SK-N-SH (cell line): ENCODE measurements around the gene SPATC1L. TPM values are rescaled to one million over a fixed set of nuclear protein-coding genes. Genes with fewer than 3 reads are reported as not detected.
A peak's percentile ranks its signal among the peaks of the same experiment; 100 is the strongest.

Experiments used
- CTCF ChIA-PET: fragments of 300-600, 350-600 bp; formaldehyde crosslinking; extraction: SDS; loops from one replicate; lab custom pipeline; 2021; lab: Yijun Ruan, JAX
- POLR2A ChIA-PET: fragments of 350-600 bp; sonication (Branson Sonifier 250); formaldehyde crosslinking; extraction: SDS; loops from one replicate; lab custom pipeline; 2020; ENCODE audit warnings: antibody characterized with exemption, inconsistent platforms; lab: Yijun Ruan, JAX
- DNase-seq: peaks from one replicate; pipeline ENCODE4 v3.0.0; 2012
- H2AFZ ChIP-seq: fragments of 200-600 bp; sonication (generic); 2 replicates; pipeline ENCODE4 v1.8.1; 2016; ENCODE audit warnings: antibody characterized with exemption, mild to moderate bottlenecking, low read depth
- H3F3A ChIP-seq: fragments of 200-600 bp; sonication (generic); replicated peaks from 2 replicates; pipeline ENCODE3; 2016; ENCODE audit warnings: antibody characterized with exemption, mild to moderate bottlenecking; ENCODE audit not compliant: insufficient read depth
- H3K27ac ChIP-seq, 2 experiments: fragments of 200-500 bp in 1 of 2; fragments of 200-600 bp in 1 of 2; sonication (Bioruptor generic) in 1 of 2; sonication (generic), shearing (Covaris generic) in 1 of 2; 2 replicates each; pipeline versions ENCODE4 v1.5.1 to v1.6.1; 2014 to 2016; ENCODE audit warnings: low read depth in 2 of 2, inconsistent platforms in 1 of 2, low read length in 1 of 2, mild to moderate bottlenecking in 1 of 2, mixed read lengths in 1 of 2
- H3K27me3 ChIP-seq: fragments of 200-600 bp; sonication (generic), shearing (Covaris generic); 2 replicates; pipeline ENCODE4 v1.6.1; 2016; ENCODE audit warnings: mixed run types; ENCODE audit not compliant: insufficient read depth
- H3K36me3 ChIP-seq, 2 experiments: fragments of 200-500 bp in 1 of 2; fragments of 200-600 bp in 1 of 2; sonication (Bioruptor generic) in 1 of 2; sonication (generic) in 1 of 2; replicated peaks in 1 of 2; 2 replicates each; pipeline versions ENCODE3 to v1.5.1; 2014 to 2016; ENCODE audit warnings: low read length in 1 of 2, mild to moderate bottlenecking in 1 of 2; ENCODE audit not compliant: insufficient read depth in 2 of 2, control insufficient read depth in 1 of 2
- H3K4me1 ChIP-seq, 2 experiments: fragments of 200-500 bp in 1 of 2; fragments of 200-600 bp in 1 of 2; sonication (Bioruptor generic) in 1 of 2; sonication (generic), shearing (Covaris generic) in 1 of 2; 2 replicates each; pipeline versions ENCODE4 v1.5.1 to v1.6.1; 2014 to 2016; ENCODE audit warnings: low read depth in 1 of 2, low read length in 1 of 2, mixed run types in 1 of 2; ENCODE audit not compliant: insufficient read depth in 2 of 2, control insufficient read depth in 1 of 2
- H3K4me2 ChIP-seq: fragments of 200-600 bp; sonication (generic), shearing (Covaris generic); 2 replicates; pipeline ENCODE4 v1.6.1; 2017; ENCODE audit warnings: mixed run types
- H3K4me3 ChIP-seq, 2 experiments: fragments of 200-500 bp in 1 of 2; fragments of 200-600 bp in 1 of 2; sonication (Bioruptor generic) in 1 of 2; sonication (generic), shearing (Covaris generic) in 1 of 2; 2 replicates each; pipeline versions ENCODE4 v1.5.1 to v1.8.1; 2014 to 2016; ENCODE audit warnings: low read depth in 2 of 2, inconsistent platforms in 1 of 2, low read length in 1 of 2, mild to moderate bottlenecking in 1 of 2, mixed read lengths in 1 of 2, moderate library complexity in 1 of 2
- H3K79me2 ChIP-seq: fragments of 200-600 bp; sonication (generic); 2 replicates; pipeline ENCODE4 v1.8.1; 2017; ENCODE audit warnings: mild to moderate bottlenecking; ENCODE audit not compliant: insufficient read depth
- H3K9ac ChIP-seq: fragments of 200-600 bp; sonication (generic); 2 replicates; pipeline ENCODE4 v1.6.1; 2017; ENCODE audit warnings: mixed run types
- H3K9me2 ChIP-seq: fragments of 200-600 bp; sonication (generic); 2 replicates; pipeline ENCODE4 v1.6.1; 2017; ENCODE audit warnings: mixed run types
- H3K9me3 ChIP-seq: fragments of 200-600 bp; sonication (generic); 2 replicates; pipeline ENCODE4 v1.6.1; 2017; ENCODE audit warnings: mixed run types, mild to moderate bottlenecking, moderate library complexity
- H4K20me1 ChIP-seq: fragments of 200-600 bp; sonication (generic); 2 replicates; pipeline ENCODE4 v1.6.1; 2017; ENCODE audit warnings: mild to moderate bottlenecking, mixed run types; ENCODE audit not compliant: insufficient read depth
- FOSL2 ChIP-seq: IDR thresholded peaks from 2 replicates; pipeline ENCODE4 v1.4.0; 2012; ENCODE audit warnings: low read depth, mild to moderate bottlenecking, moderate library complexity, borderline replicate concordance
- GABPA ChIP-seq: IDR thresholded peaks from 2 replicates; pipeline ENCODE4 v1.4.0; 2012; ENCODE audit warnings: low read depth, mild to moderate bottlenecking
- GATA2 ChIP-seq: sonication (generic); formaldehyde crosslinking; IDR thresholded peaks from 2 replicates; pipeline ENCODE4 v1.5.0; 2020; ENCODE audit warnings: mild to moderate bottlenecking, missing genetic modification reagents
- JUND ChIP-seq: IDR thresholded peaks from 2 replicates; pipeline ENCODE4 v1.4.0; 2012
- MEF2A ChIP-seq: IDR thresholded peaks from 2 replicates; pipeline ENCODE4 v1.4.0; 2012; ENCODE audit warnings: low read depth, borderline replicate concordance
- MXI1 ChIP-seq: IDR thresholded peaks from 2 replicates; pipeline ENCODE4 v1.6.1; 2012; ENCODE audit warnings: mild to moderate bottlenecking, low read depth, low read length, improper control_type of control experiment
- NRF1 ChIP-seq: IDR thresholded peaks from 2 replicates; pipeline ENCODE4 v1.6.1; 2012; ENCODE audit warnings: low read depth, mild to moderate bottlenecking, low read length
- POLR2AphosphoS5 ChIP-seq: IDR thresholded peaks from 2 replicates; pipeline ENCODE4 v1.6.1; 2012; ENCODE audit warnings: low read depth, low read length
- RAD21 ChIP-seq: IDR thresholded peaks from 2 replicates; pipeline ENCODE4 v1.6.1; 2012; ENCODE audit warnings: mild to moderate bottlenecking, low read length
- TAF1 ChIP-seq: IDR thresholded peaks from 2 replicates; pipeline ENCODE4 v1.6.1; 2012; ENCODE audit warnings: low read depth, mild to moderate bottlenecking, low read length, moderate library complexity, borderline replicate concordance
- WGBS: methylation state at CpG from one replicate; pipeline ENCODE4 v1.1.6; 2017; ENCODE audit warnings: low lambda C conversion rate; 5-methylcytosine and 5-hydroxymethylcytosine counted together
- polyA plus RNA-seq, 3 experiments: library from polyadenylated mRNA; depleted of rRNA; stranded (reverse); fragments of >200 nt; gene quantifications; 2 replicates each; pipeline ENCODE4 v1.2.3, GENCODE V29; 2012
- TF ChIP-seq, protein P1 (sequence below): IDR thresholded peaks from 2 replicates; pipeline ENCODE4 v1.4.0; 2012; ENCODE audit warnings: low read depth, borderline replicate concordance
- TF ChIP-seq, protein P2 (sequence below): fragments of 150-350 bp; IDR thresholded peaks from 2 replicates; pipeline ENCODE4 v1.6.1; 2016; ENCODE audit warnings: mild to moderate bottlenecking, low read depth, low read length
- TF ChIP-seq, protein P3 (sequence below): IDR thresholded peaks from 2 replicates; pipeline ENCODE4 v1.6.1; 2012; ENCODE audit warnings: mild to moderate bottlenecking, low read depth, low read length, moderate library complexity
- TF ChIP-seq, protein P4 (sequence below): IDR thresholded peaks from 2 replicates; pipeline ENCODE4 v1.4.0; 2012; ENCODE audit warnings: low read depth
- TF ChIP-seq, protein P5 (sequence below): IDR thresholded peaks from 2 replicates; pipeline ENCODE4; 2012

The SPATC1L gene
- polyA plus RNA-seq, 1 of the 3 experiments (the other 2 are of a cell fraction): 8.3 TPM

DNA sequence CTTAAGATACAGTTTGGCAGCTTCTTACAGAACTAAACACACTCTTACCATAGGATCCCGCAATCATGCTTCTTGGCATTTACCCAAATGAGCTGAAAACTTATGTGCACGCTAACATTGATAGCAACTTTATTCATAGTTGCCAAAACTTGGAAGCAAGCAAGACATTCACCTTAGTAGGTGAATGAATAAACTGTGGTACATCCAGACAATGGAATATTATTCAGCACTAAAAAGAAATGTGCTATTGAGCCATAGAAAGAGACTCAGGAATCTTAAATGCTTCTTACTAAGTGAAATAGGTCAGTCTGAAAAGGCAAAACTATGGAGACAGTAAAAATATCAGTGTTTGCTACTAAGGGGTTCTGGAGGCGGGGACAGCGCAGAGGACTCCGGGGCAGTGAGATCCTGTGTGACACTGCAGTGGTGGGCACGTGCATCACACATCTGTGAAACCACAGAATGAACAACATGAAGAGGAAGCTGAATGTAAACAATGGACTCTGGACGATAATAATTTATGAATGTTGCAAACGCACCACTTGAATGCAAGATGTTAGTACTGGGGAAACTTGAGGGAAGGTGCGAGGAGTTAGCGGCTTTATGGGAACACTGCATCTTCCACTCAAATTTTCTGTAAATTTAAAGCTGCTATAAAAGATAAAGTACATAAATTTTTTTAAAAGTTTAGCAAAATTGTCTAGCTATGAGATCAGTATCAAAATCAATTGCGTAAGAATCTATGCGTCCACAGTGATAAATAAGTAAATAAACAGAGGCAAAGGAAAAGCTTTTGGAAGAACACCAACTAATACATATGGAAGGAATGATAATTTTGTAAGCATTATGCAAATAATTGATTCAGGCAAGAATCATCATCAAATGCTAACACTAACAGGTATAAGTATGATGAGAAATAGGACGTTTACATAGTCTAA is 15.4 kb upstream of the SPATC1L start:
- POLR2A ChIA-PET: no interaction called here
- H3K4me1 ChIP-seq: peaks cover 0 to 12% of the 10 kb centered on the region in 2 experiments; a peak in 1 of 4 replicates
- H3K27ac ChIP-seq: no peak overlapping the region
- DNase-seq: no peak
- no peak overlapping the region for H2AFZ ChIP-seq
- no peak overlapping the region for H3K9ac ChIP-seq
- H3K27me3 ChIP-seq: no peaks in the 10 kb centered on the region
- CTCF ChIA-PET: interaction anchor here (0.7 to 1.3 kb wide), 2 partner anchors 47 to 56 kb away, joined by 4 read pairs; no protein-coding TSS in a partner anchor
- H3K9me3 ChIP-seq: no peaks in the 10 kb centered on the region
- no peaks in the 10 kb centered on the region for H3K79me2 ChIP-seq
- H3K36me3 ChIP-seq: peaks cover 33 to 39% of the 10 kb centered on the region in 2 experiments
- no peak overlapping the region for H3K4me2 ChIP-seq
- H3K4me3 ChIP-seq: no peak overlapping the region
- TF ChIP-seq, protein P1, sequence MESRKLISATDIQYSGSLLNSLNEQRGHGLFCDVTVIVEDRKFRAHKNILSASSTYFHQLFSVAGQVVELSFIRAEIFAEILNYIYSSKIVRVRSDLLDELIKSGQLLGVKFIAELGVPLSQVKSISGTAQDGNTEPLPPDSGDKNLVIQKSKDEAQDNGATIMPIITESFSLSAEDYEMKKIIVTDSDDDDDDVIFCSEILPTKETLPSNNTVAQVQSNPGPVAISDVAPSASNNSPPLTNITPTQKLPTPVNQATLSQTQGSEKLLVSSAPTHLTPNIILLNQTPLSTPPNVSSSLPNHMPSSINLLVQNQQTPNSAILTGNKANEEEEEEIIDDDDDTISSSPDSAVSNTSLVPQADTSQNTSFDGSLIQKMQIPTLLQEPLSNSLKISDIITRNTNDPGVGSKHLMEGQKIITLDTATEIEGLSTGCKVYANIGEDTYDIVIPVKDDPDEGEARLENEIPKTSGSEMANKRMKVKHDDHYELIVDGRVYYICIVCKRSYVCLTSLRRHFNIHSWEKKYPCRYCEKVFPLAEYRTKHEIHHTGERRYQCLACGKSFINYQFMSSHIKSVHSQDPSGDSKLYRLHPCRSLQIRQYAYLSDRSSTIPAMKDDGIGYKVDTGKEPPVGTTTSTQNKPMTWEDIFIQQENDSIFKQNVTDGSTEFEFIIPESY: no peak
- no peak for TF ChIP-seq POLR2AphosphoS5
- TF ChIP-seq MXI1: no peak
- TF ChIP-seq, protein P2, sequence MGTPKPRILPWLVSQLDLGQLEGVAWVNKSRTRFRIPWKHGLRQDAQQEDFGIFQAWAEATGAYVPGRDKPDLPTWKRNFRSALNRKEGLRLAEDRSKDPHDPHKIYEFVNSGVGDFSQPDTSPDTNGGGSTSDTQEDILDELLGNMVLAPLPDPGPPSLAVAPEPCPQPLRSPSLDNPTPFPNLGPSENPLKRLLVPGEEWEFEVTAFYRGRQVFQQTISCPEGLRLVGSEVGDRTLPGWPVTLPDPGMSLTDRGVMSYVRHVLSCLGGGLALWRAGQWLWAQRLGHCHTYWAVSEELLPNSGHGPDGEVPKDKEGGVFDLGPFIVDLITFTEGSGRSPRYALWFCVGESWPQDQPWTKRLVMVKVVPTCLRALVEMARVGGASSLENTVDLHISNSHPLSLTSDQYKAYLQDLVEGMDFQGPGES: no peak
- TF ChIP-seq JUND: no peak
- TF ChIP-seq NRF1: no peak
- no peak for TF ChIP-seq FOSL2
- TF ChIP-seq, all 33 proteins: peak for 0
- Histone ChIP-seq H3K9me2 (no peaks in the 10 kb centered on the region), H4K20me1 (no peaks in the 10 kb centered on the region), H3F3A (peaks cover 6% of the 10 kb centered on the region)
- WGBS: 83% methylated on average over 13 of the region's 13 CpGs

DNA sequence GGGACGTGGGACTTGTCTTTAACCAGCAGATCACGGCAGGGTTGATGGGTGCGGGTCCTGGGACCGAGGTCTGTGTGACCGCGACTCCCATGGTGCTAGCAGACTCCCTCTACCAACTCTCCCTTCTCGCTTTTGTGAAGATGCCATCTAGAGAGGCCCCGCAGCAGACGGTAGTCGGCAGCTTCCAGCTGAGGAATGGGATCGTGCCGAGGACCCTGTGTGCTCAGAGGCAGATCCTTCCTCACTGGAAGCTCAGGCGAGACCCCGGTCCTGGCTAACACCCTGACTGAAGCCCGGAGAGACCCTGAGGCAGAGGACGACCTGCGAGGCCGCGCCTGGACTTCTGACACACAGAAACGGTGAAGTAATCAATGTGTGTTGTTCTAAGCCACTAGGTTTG is 12.5 kb upstream of the SPATC1L start:
- POLR2A ChIA-PET: no interaction called here
- TF ChIP-seq, protein P3, sequence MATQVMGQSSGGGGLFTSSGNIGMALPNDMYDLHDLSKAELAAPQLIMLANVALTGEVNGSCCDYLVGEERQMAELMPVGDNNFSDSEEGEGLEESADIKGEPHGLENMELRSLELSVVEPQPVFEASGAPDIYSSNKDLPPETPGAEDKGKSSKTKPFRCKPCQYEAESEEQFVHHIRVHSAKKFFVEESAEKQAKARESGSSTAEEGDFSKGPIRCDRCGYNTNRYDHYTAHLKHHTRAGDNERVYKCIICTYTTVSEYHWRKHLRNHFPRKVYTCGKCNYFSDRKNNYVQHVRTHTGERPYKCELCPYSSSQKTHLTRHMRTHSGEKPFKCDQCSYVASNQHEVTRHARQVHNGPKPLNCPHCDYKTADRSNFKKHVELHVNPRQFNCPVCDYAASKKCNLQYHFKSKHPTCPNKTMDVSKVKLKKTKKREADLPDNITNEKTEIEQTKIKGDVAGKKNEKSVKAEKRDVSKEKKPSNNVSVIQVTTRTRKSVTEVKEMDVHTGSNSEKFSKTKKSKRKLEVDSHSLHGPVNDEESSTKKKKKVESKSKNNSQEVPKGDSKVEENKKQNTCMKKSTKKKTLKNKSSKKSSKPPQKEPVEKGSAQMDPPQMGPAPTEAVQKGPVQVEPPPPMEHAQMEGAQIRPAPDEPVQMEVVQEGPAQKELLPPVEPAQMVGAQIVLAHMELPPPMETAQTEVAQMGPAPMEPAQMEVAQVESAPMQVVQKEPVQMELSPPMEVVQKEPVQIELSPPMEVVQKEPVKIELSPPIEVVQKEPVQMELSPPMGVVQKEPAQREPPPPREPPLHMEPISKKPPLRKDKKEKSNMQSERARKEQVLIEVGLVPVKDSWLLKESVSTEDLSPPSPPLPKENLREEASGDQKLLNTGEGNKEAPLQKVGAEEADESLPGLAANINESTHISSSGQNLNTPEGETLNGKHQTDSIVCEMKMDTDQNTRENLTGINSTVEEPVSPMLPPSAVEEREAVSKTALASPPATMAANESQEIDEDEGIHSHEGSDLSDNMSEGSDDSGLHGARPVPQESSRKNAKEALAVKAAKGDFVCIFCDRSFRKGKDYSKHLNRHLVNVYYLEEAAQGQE: no peak
- TF ChIP-seq POLR2AphosphoS5 (no peak), GATA2 (no peak), TAF1 (no peak), GABPA (no peak), MEF2A (no peak), MXI1 (no peak), RAD21 (no peak)
- TF ChIP-seq, protein P2: no peak
- TF ChIP-seq, protein P4, sequence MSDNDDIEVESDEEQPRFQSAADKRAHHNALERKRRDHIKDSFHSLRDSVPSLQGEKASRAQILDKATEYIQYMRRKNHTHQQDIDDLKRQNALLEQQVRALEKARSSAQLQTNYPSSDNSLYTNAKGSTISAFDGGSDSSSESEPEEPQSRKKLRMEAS: no peak
- TF ChIP-seq, protein P5, sequence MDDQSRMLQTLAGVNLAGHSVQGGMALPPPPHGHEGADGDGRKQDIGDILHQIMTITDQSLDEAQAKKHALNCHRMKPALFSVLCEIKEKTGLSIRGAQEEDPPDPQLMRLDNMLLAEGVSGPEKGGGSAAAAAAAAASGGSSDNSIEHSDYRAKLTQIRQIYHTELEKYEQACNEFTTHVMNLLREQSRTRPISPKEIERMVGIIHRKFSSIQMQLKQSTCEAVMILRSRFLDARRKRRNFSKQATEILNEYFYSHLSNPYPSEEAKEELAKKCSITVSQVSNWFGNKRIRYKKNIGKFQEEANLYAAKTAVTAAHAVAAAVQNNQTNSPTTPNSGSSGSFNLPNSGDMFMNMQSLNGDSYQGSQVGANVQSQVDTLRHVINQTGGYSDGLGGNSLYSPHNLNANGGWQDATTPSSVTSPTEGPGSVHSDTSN: no peak

More for the DNA sequence above, 12.5 kb upstream of the SPATC1L start:
- no peak overlapping the region for H3K4me3 ChIP-seq
- H3K79me2 ChIP-seq: no peaks in the 10 kb centered on the region
- peak; percentile 5 for DNase-seq
- peaks cover 3% of the 10 kb centered on the region for H3F3A ChIP-seq
- H4K20me1 ChIP-seq: no peaks in the 10 kb centered on the region
- H3K36me3 ChIP-seq: peaks cover 31 to 51% of the 10 kb centered on the region in 2 experiments
- no peak overlapping the region for H2AFZ ChIP-seq
- 86% methylated on average over 17 of the region's 20 CpGs for WGBS
- peaks cover 0 to 23% of the 10 kb centered on the region in 2 experiments; a peak in 1 of 4 replicates for H3K4me1 ChIP-seq
- H3K9me2 ChIP-seq: no peaks in the 10 kb centered on the region
- H3K4me2 ChIP-seq: no peak overlapping the region
- H3K9me3 ChIP-seq: no peaks in the 10 kb centered on the region
- no peaks in the 10 kb centered on the region for H3K27me3 ChIP-seq
- no peak overlapping the region for H3K27ac ChIP-seq
- H3K9ac ChIP-seq: no peak overlapping the region
- CTCF ChIA-PET: interaction anchor here (1.3 kb wide), 1 partner anchor 11 kb away, joined by 3 read pairs; no protein-coding TSS in a partner anchor
